Measurements from ENCODE around the gene KIAA0513. TPM values are rescaled to one million over a fixed set of nuclear protein-coding genes. Genes with fewer than 3 reads are reported as not detected.

The KIAA0513 gene
- total RNA-seq, 1 experiment from 2014 or later: 7.8 TPM

DNA sequence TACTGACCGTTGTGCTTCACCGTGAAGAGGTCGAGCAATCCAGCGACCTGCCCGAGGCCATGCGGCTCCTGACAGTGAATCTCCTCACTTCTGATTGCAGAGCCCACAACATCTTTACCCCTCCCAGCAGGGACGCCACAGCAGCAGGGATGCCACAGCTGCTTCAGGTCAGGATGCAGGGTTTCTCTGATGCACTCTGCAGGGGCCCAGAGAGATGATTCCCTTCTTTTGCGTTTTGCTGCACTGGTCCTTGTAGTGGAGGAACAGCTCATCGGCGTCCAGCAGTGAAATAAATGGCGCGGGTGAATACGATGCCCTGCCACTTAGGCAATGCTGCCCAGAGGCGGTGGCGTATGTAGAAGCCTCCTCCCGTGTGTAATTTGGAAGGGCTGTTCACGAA lies 5.6 kb downstream of the KIAA0513 start (continued):
- TF ChIP-seq, protein P1, sequence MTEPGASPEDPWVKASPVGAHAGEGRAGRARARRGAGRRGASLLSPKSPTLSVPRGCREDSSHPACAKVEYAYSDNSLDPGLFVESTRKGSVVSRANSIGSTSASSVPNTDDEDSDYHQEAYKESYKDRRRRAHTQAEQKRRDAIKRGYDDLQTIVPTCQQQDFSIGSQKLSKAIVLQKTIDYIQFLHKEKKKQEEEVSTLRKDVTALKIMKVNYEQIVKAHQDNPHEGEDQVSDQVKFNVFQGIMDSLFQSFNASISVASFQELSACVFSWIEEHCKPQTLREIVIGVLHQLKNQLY (CRISPR knock-in tag; IDR thresholded peaks at IDR 0.05): no peak
- TF ChIP-seq RELA (CRISPR knock-in tag; IDR thresholded peaks at IDR 0.05; ENCODE audit: borderline replicate concordance) (no peak), HMGXB4 (CRISPR knock-in tag; IDR thresholded peaks at IDR 0.05) (no peak), ATF2 (CRISPR knock-in tag; IDR thresholded peaks at IDR 0.05; ENCODE audit: borderline replicate concordance, low read depth) (no peak), GTF2I (CRISPR knock-in tag; conservative IDR thresholded peaks at IDR 0.05) (no peak)

DNA sequence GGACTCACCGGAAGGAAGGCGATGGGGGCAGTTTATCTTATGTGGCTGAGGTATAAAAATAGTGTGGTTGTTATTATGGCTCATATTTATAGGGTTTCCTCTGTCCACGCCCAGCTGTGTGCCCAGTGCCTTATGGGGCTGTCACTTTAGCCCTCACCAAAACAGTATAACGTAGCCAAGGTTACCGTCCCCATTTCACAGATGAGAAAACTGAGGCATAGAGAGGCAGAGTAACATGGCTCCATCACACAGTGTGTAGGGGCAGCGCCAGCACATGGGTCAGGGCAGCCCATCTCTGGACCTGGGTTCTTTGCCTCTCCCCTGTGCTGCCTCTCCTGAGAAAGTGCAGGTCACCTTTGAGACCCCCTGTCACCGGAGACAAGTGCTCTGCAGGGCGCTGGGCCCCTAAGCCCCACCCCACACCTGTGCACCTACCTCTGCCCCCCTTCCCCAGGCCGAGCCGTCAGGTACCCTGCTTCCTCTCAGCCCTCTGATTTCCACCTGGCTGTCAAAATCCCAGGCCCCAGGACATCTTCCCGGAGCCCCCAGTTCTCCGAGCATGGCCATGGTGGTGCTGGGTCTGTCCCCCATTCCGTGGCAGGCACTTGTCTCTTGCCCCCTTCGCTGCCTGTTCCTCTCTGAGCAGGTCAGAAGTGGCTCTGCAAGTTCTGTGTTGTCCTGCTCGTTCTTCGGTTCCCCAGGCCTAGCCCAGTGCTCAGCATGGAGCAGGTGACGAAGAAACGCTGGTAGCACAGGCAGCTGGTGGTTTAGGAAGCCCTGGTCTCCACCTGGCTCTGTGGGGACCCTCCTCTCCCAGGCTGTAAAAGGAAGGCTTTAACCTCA lies 7.2 kb downstream of the KIAA0513 start:
- Mint-ChIP-seq H3K36me3 (no peaks in the 10 kb centered on the region), H3K4me1 (peaks cover 9% of the 10 kb centered on the region), H3K27me3 (ENCODE audit: low read depth) (no peaks in the 10 kb centered on the region; the same call in 1 of the 2 replicates), H3K27ac (no peak overlapping the region), H3K9me3 (no peaks in the 10 kb centered on the region), H3K4me3 (no peak overlapping the region)
- POLR2A ChIA-PET: interaction anchor here (0.6 kb wide), 1 partner anchor 170 kb away, joined by 4 read pairs; no protein-coding TSS in a partner anchor
- ATAC-seq: no peak
- DNase-seq (ENCODE audit: low spot score): no peak
- CTCF ChIA-PET: interaction anchor here (0.7 to 2.0 kb wide), 2 partner anchors 22 to 32 kb away, joined by 3 to 13 read pairs; no protein-coding TSS in a partner anchor
- TF ChIP-seq MAX (CRISPR knock-in tag; IDR thresholded peaks at IDR 0.05) (no peak), NR1H2 (CRISPR knock-in tag; IDR thresholded peaks at IDR 0.05) (no peak), RELA (CRISPR knock-in tag; IDR thresholded peaks at IDR 0.05; ENCODE audit: borderline replicate concordance) (no peak), ATF3 (CRISPR knock-in tag; conservative IDR thresholded peaks at IDR 0.05) (no peak), PRDM15 (CRISPR knock-in tag; IDR thresholded peaks at IDR 0.05) (no peak), FOXK1 (CRISPR knock-in tag; IDR thresholded peaks at IDR 0.05) (no peak), ZMAT4 (CRISPR knock-in tag; IDR thresholded peaks at IDR 0.05) (no peak), ZNF512 (CRISPR knock-in tag; IDR thresholded peaks at IDR 0.05; ENCODE audit: borderline replicate concordance) (no peak), JAZF1 (CRISPR knock-in tag; IDR thresholded peaks at IDR 0.05) (no peak), CTCF (IDR thresholded peaks at IDR 0.05) (no peak)
- TF ChIP-seq, protein P2, sequence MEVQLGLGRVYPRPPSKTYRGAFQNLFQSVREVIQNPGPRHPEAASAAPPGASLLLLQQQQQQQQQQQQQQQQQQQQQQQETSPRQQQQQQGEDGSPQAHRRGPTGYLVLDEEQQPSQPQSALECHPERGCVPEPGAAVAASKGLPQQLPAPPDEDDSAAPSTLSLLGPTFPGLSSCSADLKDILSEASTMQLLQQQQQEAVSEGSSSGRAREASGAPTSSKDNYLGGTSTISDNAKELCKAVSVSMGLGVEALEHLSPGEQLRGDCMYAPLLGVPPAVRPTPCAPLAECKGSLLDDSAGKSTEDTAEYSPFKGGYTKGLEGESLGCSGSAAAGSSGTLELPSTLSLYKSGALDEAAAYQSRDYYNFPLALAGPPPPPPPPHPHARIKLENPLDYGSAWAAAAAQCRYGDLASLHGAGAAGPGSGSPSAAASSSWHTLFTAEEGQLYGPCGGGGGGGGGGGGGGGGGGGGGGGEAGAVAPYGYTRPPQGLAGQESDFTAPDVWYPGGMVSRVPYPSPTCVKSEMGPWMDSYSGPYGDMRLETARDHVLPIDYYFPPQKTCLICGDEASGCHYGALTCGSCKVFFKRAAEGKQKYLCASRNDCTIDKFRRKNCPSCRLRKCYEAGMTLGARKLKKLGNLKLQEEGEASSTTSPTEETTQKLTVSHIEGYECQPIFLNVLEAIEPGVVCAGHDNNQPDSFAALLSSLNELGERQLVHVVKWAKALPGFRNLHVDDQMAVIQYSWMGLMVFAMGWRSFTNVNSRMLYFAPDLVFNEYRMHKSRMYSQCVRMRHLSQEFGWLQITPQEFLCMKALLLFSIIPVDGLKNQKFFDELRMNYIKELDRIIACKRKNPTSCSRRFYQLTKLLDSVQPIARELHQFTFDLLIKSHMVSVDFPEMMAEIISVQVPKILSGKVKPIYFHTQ (CRISPR knock-in tag; IDR thresholded peaks at IDR 0.05): no peak
- TF ChIP-seq, protein P3, sequence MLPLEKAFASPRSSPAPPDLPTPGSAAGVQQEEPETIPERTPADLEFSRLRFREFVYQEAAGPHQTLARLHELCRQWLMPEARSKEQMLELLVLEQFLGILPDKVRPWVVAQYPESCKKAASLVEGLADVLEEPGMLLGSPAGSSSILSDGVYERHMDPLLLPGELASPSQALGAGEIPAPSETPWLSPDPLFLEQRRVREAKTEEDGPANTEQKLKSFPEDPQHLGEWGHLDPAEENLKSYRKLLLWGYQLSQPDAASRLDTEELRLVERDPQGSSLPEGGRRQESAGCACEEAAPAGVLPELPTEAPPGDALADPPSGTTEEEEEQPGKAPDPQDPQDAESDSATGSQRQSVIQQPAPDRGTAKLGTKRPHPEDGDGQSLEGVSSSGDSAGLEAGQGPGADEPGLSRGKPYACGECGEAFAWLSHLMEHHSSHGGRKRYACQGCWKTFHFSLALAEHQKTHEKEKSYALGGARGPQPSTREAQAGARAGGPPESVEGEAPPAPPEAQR (CRISPR knock-in tag; IDR thresholded peaks at IDR 0.05): no peak

Data from WTC11 (cell line).